HG03520 (cell line): ENCODE measurements around the gene KDM2A.

ENCODE experiments used
- ATAC-seq: cut with Tn5 transposase; IDR thresholded peaks from one replicate; pipeline ENCODE4 v1.9.1; 2021; ENCODE audit warnings: mild to moderate bottlenecking, moderate library complexity; ENCODE audit not compliant: unreplicated experiment

The KDM2A gene

GRCh38 chr11:67118801-67119584 lies at the start of gene KDM2A:
Gene KDM2A, plus strand, starts transcription at chr11:67119263. Its CDS starts 2,054 bp downstream, at chr11:67121317.
- peak; percentile 59 for ATAC-seq

DNA sequence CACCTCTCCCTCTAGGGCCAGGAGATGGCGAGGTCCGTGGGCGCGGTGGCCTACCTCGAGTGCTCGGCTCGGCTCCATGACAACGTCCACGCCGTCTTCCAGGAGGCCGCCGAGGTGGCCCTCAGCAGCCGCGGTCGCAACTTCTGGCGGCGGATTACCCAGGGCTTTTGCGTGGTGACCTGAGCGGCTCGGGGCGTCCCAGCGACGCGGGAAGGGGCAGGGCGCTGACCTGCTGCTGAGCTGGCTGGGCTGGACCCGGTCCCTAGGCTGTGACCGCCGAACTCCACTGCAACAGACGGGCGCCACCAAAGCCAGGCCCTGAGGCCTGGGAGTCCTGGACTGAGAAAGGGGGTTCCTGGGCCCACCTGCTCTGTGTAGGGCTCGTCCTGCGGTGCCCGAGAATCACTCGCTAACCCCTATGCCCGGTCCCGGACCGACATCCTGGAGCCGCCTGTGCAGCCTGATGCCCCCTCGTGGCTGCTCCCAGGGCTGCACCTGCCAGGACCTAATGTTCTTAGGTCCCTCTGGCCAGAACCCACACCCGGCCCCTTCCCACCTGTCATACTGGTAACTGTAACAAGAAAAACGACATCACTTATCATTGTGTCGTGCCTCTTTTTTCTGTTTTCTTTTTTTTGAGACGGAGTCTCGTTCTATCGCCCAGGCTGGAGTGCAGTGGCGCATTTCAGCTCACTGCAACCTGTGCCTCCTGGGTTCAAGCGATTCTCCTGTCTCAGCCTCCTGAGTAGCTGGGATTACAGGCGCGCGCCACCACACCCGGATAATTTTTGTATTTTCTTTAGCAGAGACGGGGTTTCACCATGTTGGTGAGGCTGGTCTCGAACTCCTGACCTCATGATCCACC lies 47.4 kb upstream of the KDM2A start:
- no peak for ATAC-seq

DNA sequence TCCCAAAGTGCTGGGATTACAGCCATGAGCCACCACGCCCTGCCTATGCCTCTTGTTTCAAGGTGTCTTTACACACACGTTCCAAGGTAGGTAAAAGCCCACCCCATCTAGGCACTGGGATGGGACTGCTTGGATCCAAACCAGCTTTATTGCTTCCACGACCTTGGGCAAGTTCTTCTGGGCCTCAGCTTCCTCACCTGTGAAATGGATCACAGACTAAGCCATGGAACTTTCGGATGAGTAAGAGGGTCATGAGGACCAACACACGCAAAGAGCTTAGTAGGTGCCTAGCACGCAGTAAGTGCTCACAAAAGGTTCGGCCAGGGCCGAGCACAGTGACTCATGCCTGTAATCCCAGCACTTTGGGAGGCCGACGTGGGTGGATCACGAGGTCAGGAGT lies 46.8 kb upstream of the KDM2A start:
- ATAC-seq = no peak

- no peak for ATAC-seq
These were observed 45.2 kb upstream of the KDM2A start for GRCh38 chr11:67073908-67074307.

- no peak for ATAC-seq
These were observed 42.9 kb upstream of the KDM2A start for GRCh38 chr11:67076202-67076601.

DNA sequence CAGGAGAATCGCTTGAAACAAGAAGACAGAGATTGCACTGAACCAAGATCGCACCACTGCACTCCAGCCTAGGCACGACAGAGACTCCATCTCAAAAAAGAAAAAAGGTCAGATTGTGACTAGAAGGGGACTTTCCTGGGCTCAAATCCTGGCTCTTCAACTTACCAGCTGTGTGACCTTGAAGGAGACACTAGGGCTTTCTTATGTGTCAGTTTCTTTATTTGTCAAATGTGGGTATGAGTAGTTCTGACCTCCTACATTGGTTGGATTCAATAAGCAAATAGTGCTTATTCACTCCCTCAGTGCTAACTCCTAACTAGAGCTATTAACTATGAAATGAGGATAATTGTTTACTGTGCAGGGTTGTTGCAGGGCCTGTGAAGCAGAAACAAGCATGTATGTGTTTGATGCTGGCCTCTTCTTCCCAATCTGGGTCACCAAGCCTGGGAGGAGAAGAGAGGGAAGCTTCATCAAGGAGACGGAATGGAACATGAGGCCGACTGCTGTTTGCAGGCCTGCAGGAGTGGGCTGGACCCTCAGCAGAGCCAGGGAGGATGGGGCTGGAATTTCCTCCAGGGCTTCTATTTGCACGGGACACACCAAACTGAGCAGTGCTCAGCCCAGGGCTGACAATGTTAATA lies 39.9 kb upstream of the KDM2A start:
- no peak for ATAC-seq

DNA sequence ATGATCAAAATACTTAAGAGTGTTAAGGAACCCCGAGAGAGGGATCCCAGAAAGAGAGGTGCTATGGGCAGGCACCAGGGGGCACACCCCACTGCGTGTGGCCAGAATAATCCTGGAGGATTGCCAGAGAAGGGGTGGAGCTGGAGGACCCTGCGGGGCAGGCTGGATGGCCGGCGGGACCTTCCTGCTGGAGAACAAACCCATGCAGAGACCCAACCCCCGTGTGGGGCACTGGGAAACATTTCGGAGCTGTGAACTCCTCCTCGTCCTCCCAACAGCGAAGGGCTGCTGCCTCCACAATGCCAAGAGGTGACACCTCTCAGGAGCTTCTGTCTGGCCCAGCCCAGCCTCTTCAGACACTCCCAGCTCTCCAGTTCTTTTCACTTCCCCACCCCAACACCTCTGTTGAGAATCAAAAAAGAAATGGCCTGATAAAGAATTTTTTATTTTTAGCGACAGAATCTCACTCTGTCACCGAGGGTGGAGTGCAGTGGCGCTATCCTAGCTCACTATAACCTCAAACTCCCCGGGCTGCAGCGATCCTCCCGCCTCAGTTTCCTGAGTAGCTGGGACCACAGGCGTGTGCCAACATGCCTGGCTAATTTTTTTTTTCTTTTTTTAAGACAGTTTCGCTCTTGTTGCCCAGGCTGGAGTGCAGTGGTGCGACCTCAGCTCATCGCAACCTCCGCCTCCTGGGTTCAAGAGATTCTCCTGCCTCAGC lies 36.8 kb upstream of the KDM2A start:
- ATAC-seq = no peak

DNA sequence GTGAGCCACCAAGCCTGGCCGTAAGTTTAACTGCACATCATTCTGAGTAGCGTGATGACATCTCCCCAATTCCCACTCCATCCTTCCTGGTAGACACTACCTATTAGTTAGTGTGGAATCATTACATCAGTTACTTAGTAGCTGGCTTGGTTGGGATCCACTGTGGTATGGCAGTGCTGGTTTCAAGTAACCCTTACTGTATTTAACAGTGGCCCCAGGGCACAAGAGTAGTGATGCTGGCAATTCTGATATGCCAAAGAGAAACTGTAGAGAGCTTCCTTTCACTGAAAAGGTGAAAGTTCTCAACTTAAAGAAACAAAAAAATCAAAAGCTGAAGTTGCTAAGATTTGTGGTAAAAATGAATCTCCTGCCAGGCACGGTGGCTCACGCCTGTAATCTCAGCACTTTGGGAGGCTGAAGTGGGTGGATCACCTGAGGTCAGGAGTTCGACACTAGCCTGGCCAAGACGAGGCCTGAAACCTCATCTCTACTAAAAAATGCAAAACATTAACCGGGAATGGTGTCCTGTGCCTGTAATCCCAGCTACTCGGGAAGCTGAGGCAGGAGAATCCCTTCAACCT lies 35.2 kb upstream of the KDM2A start:
- ATAC-seq = no peak

DNA sequence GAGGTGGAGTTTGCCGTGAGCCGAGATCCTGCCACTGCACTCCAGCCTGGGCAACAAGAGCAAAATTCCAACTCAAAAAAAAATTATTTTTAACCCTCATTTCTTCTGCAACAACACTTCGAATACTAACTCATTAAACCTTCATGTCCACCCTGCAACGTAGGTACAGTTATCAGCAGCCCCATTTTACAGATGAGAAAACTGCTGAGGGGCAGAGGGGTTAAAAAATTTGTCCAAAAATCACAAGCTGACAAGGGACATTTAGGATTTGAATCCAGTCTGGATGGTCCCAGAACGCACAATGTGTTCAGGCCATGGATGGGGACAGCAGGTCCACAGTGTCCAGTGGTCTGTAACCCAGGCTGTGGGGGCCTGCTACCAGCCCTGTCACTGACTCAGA lies 33.4 kb upstream of the KDM2A start:
- ATAC-seq = no peak

- no peak for ATAC-seq
These were observed 28.3 kb upstream of the KDM2A start for GRCh38 chr11:67090717-67091116.

DNA sequence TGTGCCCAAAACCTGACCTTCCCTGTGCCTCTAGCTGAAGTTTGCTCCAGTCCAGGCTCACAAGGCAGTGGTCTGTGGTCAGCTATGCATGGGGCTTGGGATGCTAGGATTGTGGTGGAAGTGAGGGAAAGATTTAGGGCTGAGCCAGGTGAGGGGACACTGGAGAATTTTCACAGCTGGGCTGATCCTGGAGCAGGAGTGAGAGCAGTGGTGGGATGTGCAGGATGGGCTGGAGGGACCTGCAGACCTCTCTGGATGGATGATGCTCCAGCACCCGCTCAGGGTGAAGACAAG lies 23.9 kb upstream of the KDM2A start:
- ATAC-seq = no peak

GRCh38 chr11:67098799-67099429 lies 20.1 kb upstream of the KDM2A start:
- no peak for ATAC-seq

- ATAC-seq = no peak
These were observed 19.2 kb upstream of the KDM2A start for GRCh38 chr11:67099831-67100324.

- ATAC-seq = no peak
These were observed 16.4 kb upstream of the KDM2A start for GRCh38 chr11:67102664-67103063.

DNA sequence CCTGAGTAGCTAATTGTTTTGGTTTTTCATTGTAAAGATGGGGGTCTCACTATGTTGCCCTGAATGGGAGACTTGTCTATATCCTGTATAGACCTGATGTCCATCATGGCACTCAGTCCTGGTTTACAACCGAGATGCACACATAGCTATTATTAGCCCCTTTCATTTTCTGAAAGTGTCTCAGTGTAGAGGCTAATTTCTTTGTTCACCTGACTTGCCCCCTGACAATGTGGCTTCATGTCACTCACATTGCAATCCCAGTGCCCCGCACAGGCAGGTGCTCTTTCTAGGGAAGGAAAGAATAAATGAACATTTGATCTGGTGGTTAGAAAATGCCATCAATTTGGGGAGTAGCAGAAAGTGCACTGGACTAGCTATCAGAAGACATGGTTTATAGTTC lies 13.1 kb upstream of the KDM2A start:
- no peak for ATAC-seq

DNA sequence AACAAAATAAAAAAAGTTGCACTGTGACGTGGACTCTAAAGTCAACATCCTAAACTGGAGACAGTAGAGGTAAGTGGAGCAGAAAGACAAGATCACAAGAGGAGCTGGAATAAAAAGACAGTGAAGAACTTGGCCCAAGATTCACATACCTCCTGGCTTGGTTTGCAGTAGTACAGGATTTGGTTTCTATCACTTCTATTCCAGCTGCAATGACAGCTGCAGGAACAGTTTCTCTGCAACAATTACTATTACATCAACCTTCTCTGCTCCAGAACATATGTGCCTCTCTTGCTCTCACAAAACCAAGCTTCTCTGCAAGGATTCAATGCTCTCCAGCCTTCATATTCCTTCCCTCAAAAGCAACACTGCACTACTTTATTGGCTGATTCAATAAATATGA lies 7.8 kb upstream of the KDM2A start:
- ATAC-seq = no peak

- ATAC-seq = peak; percentile 47
These were observed 5.8 kb upstream of the KDM2A start for GRCh38 chr11:67113231-67113721.

- ATAC-seq = no peak
These were observed 4.7 kb upstream of the KDM2A start for GRCh38 chr11:67114275-67114896.

GRCh38 chr11:67116758-67117105 lies 2.3 kb upstream of the KDM2A start:
- ATAC-seq = no peak

- no peak for ATAC-seq
These were observed 1.9 kb upstream of the KDM2A start for GRCh38 chr11:67117176-67117575.
